Ovary (tissue), 9 donors: Measurements from ENCODE around the gene DIS3L. TPM values are rescaled to one million over a fixed set of nuclear protein-coding genes. Genes with fewer than 3 reads are reported as not detected.
A peak's percentile ranks its signal among the peaks of the same experiment; 100 is the strongest.

Experiments
- DNase-seq, 5 donors: peaks; one replicate each; pipeline ENCODE4 v3.0.0-alpha.2; 2019 to 2020
- H3K27ac ChIP-seq, 2 donors: fragments of 200-600 bp; one replicate each; pipeline versions ENCODE4 v1.5.1 to v1.8.0; 2019 to 2022
- H3K27me3 ChIP-seq: fragments of 200-600 bp; one replicate; pipeline ENCODE4 v1.8.0; 2022
- H3K36me3 ChIP-seq: fragments of 200-600 bp; sonication (generic); one replicate; pipeline ENCODE4 v1.5.1; 2019
- H3K4me1 ChIP-seq: one replicate; pipeline ENCODE4 v1.8.1; 2013; ENCODE audit warnings: mild to moderate bottlenecking, moderate library complexity; ENCODE audit not compliant: insufficient read depth
- H3K4me3 ChIP-seq: fragments of 200-600 bp; sonication (generic); one replicate; pipeline ENCODE4 v1.5.1; 2017
- H3K9me3 ChIP-seq, 2 donors: fragments of 200-600 bp in 1 of 2; sonication (generic) in 1 of 2; one replicate each; pipeline versions ENCODE4 v1.5.1 to v1.8.1; 2013 to 2019; ENCODE audit warnings: mild to moderate bottlenecking in 1 of 2, moderate library complexity in 1 of 2
- CTCF ChIP-seq, 3 donors: fragments of 450-650 bp in 2 of 3; fragments of 200-600 bp in 1 of 3; IDR thresholded peaks; one replicate each; pipeline versions ENCODE4 v1.5.1 to v1.8.0; 2016 to 2022; ENCODE audit warnings: antibody characterized with exemption in 3 of 3, mild to moderate bottlenecking in 1 of 3
- EP300 ChIP-seq: sonication (generic); formaldehyde crosslinking; IDR thresholded peaks from one replicate; pipeline ENCODE4 v1.6.1; 2017; ENCODE audit warnings: antibody characterized with exemption
- POLR2A ChIP-seq: fragments of 450-650 bp; IDR thresholded peaks from one replicate; pipeline ENCODE4 v1.6.1; 2017; ENCODE audit warnings: antibody characterized with exemption, mild to moderate bottlenecking, moderate library complexity
- WGBS, 3 donors: extraction: QIAGEN DNeasy Blood & Tissue Kit in 1 of 3; methylation state at CpG; one replicate each; pipeline versions ENCODE4 v1.1.5 to v1.1.7; 2013 to 2017; 5-methylcytosine and 5-hydroxymethylcytosine counted together
- intact Hi-C, 4 donors: fragments of 100-400 bp; cut with DNase I; formaldehyde crosslinking; loops; one replicate each; pipeline versions ENCODE4 v1.11.0 to v1.15.1; 2022 to 2023
- polyA plus RNA-seq, 2 donors: library from polyadenylated mRNA; stranded (reverse); fragments of 200-250 nt in 1 of 2; fragments of 350-450 nt in 1 of 2; fragmentation: Illumina TruSeq in 1 of 2; extraction: RNeasy Lipid Tissue Mini Kit (QIAGEN cat#74804) in 1 of 2; gene quantifications; one replicate each; pipeline ENCODE4 v1.2.3, GENCODE V29; 2013 to 2014
- total RNA-seq, 7 donors: library from RNA; depleted of rRNA in 2 of 7; stranded (reverse); fragments of >200 nt in 2 of 7; fragmentation: NEBNext Ultra II Directional in 3 of 7; extraction: Animal tissue kit (Norgen Biotek cat#: 25700) in 3 of 7; gene quantifications; one replicate each; pipeline versions ENCODE4 v1.1.0 to v1.2.4, GENCODE V29; 2016 to 2023
- donor health status: DM: no; HTN: no; CAD: no; lungs with moderate emphysema.
- donor health status: DM: no; HTN: no; CAD: no.
- donor health status: Bipolar disorder and iron deficiency.
- donor health status: DM: yes; HTN: yes; CAD: no.
- donor health status: DM: no; HTN: no; CAD: no.
- donor health status: DM: yes; HTN: yes; CAD: no.

DIS3L gene
- total and polyA plus RNA-seq, 9 donors = 19.6 to 54.6 (median 31.9) TPM

GRCh38 chr15:66285533-66286280, 7.7 kb upstream of the DIS3L start:
- H3K4me3 ChIP-seq = no peak overlapping the region
- no peaks in the 10 kb centered on the region for H3K27me3 ChIP-seq
- 67 to 76% (median 76%) methylated on average over 6 of the region's 6 CpGs for WGBS, 3 donors
- intact Hi-C loops = loop anchor here in 3 of 4 donors (2.0 to 10.0 kb wide), 5 partner anchors 33 to 651 kb away; partner anchors contain the start of gene MEGF11 (in 1 of the 3)
- no peak overlapping the region for H3K27ac ChIP-seq
- no peaks in the 10 kb centered on the region for H3K36me3 ChIP-seq
- DNase-seq = no peak
- no peaks in the 10 kb centered on the region for H3K4me1 ChIP-seq
- TF ChIP-seq CTCF (IDR thresholded peaks at IDR 0.05) = no peak
- TF ChIP-seq POLR2A = no peak
- TF ChIP-seq EP300 = no peak
- H3K9me3 ChIP-seq = no peaks in the 10 kb centered on the region

- H3K4me3 ChIP-seq = no peak overlapping the region
- intact Hi-C loops = loop anchor here in 3 of 4 donors (2.0 to 10.0 kb wide), 5 partner anchors 35 to 653 kb away; partner anchors contain the start of gene MEGF11 (in 1 of the 3)
- peaks cover 2% of the 10 kb centered on the region for H3K4me1 ChIP-seq
- H3K27me3 ChIP-seq = no peaks in the 10 kb centered on the region
- DNase-seq = no peak
- H3K9me3 ChIP-seq = no peaks in the 10 kb centered on the region
- H3K36me3 ChIP-seq = no peaks in the 10 kb centered on the region
- no peak overlapping the region for H3K27ac ChIP-seq
- 8 to 11% (median 8%) methylated on average over 6 of the region's 6 CpGs for WGBS, 3 donors
- TF ChIP-seq CTCF (IDR thresholded peaks at IDR 0.05) (peak in 1 of 3 donors; percentile 38), POLR2A (no peak)
These were observed 5.8 kb upstream of the DIS3L start for GRCh38 chr15:66287461-66288057.

GRCh38 chr15:66288093-66288492, 5.3 kb upstream of the DIS3L start:
- H3K4me3 ChIP-seq = no peak overlapping the region
- H3K27me3 ChIP-seq = no peaks in the 10 kb centered on the region
- no peaks in the 10 kb centered on the region for H3K36me3 ChIP-seq
- intact Hi-C loops = loop anchor here in 2 of 4 donors (5.0 to 10.0 kb wide), 4 partner anchors 303 to 653 kb away; no protein-coding TSS in a partner anchor
- no peak for DNase-seq
- no peak overlapping the region for H3K27ac ChIP-seq
- no peaks in the 10 kb centered on the region for H3K9me3 ChIP-seq
- H3K4me1 ChIP-seq = peaks cover 2% of the 10 kb centered on the region
- TF ChIP-seq CTCF (IDR thresholded peaks at IDR 0.05) = no peak

- Histone ChIP-seq H3K27me3 (no peaks in the 10 kb centered on the region), H3K36me3 (no peaks in the 10 kb centered on the region), H3K9me3 (no peaks in the 10 kb centered on the region), H3K4me3 (no peak overlapping the region), H3K27ac (no peak overlapping the region), H3K4me1 (peaks cover 2% of the 10 kb centered on the region)
- no peak for DNase-seq
- intact Hi-C loops = loop anchor here in 2 of 4 donors (5.0 to 10.0 kb wide), 4 partner anchors 304 to 654 kb away; no protein-coding TSS in a partner anchor
- 65 to 70% (median 69%) methylated on average over 6 of the region's 6 CpGs for WGBS, 3 donors
- no peak for TF ChIP-seq CTCF (IDR thresholded peaks at IDR 0.05)
- no peak for TF ChIP-seq EP300
- TF ChIP-seq POLR2A = no peak
These were observed 4.7 kb upstream of the DIS3L start for GRCh38 chr15:66288551-66289185.
